ENCODE data around the gene HAND2. TPM values are rescaled to one million over a fixed set of nuclear protein-coding genes. Genes with fewer than 3 reads are reported as not detected.

The HAND2 gene
- total and polyA plus RNA-seq, 7 donors = 0.05 to 0.54 (median 0.13) TPM; not detected in 2

GRCh38 chr4:173564461-173564860 is 34.4 kb upstream of the HAND2 start:
- intact Hi-C loops (cut with DNase I) = no loop called here
- H3K9me3 ChIP-seq = no peaks in the 10 kb centered on the region

DNA sequence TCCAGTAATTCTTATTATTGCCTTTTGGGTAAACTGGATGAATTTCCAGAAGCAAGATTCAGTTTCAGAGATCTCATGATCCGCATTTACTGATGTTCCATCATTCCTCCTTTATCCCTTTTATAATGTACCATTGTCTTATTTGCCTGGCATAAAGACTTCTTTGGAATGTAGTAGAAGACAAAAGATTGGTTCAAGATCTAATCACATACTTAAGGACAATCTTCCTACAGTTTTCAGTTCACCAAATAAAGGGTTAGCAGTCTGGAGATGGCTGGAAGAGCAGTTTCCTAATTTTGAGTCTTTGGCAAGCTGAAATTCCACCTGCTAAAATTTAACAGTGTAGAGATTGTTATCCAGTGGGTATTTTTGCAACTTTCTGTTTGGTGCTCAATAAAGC is 30.9 kb upstream of the HAND2 start:
- intact Hi-C loops (cut with DNase I) = no loop called here
- 35 to 55% (median 45%) methylated on average over 1 of the region's 1 CpG for WGBS, 3 donors
- H3K27me3 ChIP-seq (ENCODE audit: insufficient read depth in 3 of 3, low read length in 2 of 3) = no peaks in the 10 kb centered on the region
- no peak for DNase-seq
- no peaks in the 10 kb centered on the region for H3K36me3 ChIP-seq (ENCODE audit: insufficient read depth in 1 of 2, low read depth in 1 of 2)
- H3K4me1 ChIP-seq = no peaks in the 10 kb centered on the region
- no peak for TF ChIP-seq CTCF (IDR thresholded peaks at IDR 0.05)
- H3K9me3 ChIP-seq = no peaks in the 10 kb centered on the region
- no peak overlapping the region for H3K27ac ChIP-seq
- no peak overlapping the region for H3K4me3 ChIP-seq
- ATAC-seq = no peak

More at GRCh38 chr4:173564461-173564860, 34.4 kb upstream of the HAND2 start:
- Histone ChIP-seq H3K36me3 (ENCODE audit: insufficient read depth in 1 of 2, low read depth in 1 of 2) (no peaks in the 10 kb centered on the region), H3K27me3 (ENCODE audit: insufficient read depth in 3 of 3, low read length in 2 of 3) (no peaks in the 10 kb centered on the region), H3K4me1 (no peaks in the 10 kb centered on the region), H3K27ac (no peak overlapping the region), H3K4me3 (no peak overlapping the region)
- TF ChIP-seq CTCF (IDR thresholded peaks at IDR 0.05) = no peak
- 88 to 90% (median 89%) methylated on average over 2 of the region's 2 CpGs for WGBS, 3 donors
- DNase-seq (no peak), ATAC-seq (no peak)

- H3K27me3 ChIP-seq (ENCODE audit: insufficient read depth in 3 of 3, low read length in 2 of 3) = peaks cover 4 to 7% (median 5%) of the 10 kb centered on the region in 3 donors
- no peak overlapping the region for H3K27ac ChIP-seq
- intact Hi-C loops (cut with DNase I) = no loop called here
- H3K36me3 ChIP-seq (ENCODE audit: insufficient read depth in 1 of 2, low read depth in 1 of 2) = no peaks in the 10 kb centered on the region
- ATAC-seq (no peak), DNase-seq (no peak)
- no peak overlapping the region for H3K4me3 ChIP-seq
- WGBS, 3 donors = 54 to 72% (median 55%) methylated on average over 2 of the region's 2 CpGs
- no peak for TF ChIP-seq CTCF (IDR thresholded peaks at IDR 0.05)
- no peaks in the 10 kb centered on the region for H3K4me1 ChIP-seq
- no peaks in the 10 kb centered on the region for H3K9me3 ChIP-seq
These were observed 26.5 kb upstream of the HAND2 start for GRCh38 chr4:173556398-173557131.

DNA sequence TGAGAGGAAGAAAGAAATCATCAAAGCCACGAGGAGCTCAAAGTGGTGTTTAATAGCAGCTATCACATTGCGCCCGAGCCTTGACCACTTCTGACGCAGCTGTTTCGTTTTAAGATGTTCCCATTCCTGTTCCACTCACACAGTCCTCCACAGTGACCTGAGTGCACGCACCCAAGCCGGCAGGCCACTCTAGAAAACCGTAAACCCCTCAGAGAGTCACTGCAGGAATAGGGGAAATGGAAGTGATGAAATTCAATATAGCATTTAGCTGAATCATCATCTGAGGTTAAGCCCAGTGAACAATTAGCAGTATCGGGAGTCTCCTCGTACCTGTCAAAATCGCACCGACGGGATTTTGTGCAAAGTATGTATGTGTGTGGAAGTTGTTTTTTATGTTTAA is 17.9 kb upstream of the HAND2 start:
- Histone ChIP-seq H3K9me3 (no peaks in the 10 kb centered on the region), H3K27me3 (ENCODE audit: insufficient read depth in 3 of 3, low read length in 2 of 3) (peaks cover 0 to 29% (median 14%) of the 10 kb centered on the region in 3 donors), H3K4me1 (no peaks in the 10 kb centered on the region), H3K4me3 (no peak overlapping the region), H3K36me3 (ENCODE audit: insufficient read depth in 1 of 2, low read depth in 1 of 2) (no peaks in the 10 kb centered on the region), H3K27ac (no peak overlapping the region)
- ATAC-seq (no peak), DNase-seq (no peak)
- WGBS, 3 donors = 33 to 39% (median 39%) methylated on average over 13 of the region's 13 CpGs
- intact Hi-C loops (cut with DNase I) = no loop called here
- no peak for TF ChIP-seq CTCF (IDR thresholded peaks at IDR 0.05)

- intact Hi-C loops (cut with DNase I) = no loop called here
- no peak for DNase-seq
- no peaks in the 10 kb centered on the region for H3K9me3 ChIP-seq
These were observed 16.7 kb upstream of the HAND2 start for GRCh38 chr4:173546776-173547175.

More at GRCh38 chr4:173546776-173547175, 16.7 kb upstream of the HAND2 start:
- 90 to 96% (median 93%) methylated on average over 2 of the region's 2 CpGs for WGBS, 3 donors
- no peak overlapping the region for H3K27ac ChIP-seq
- H3K36me3 ChIP-seq (ENCODE audit: insufficient read depth in 1 of 2, low read depth in 1 of 2) = no peaks in the 10 kb centered on the region
- ATAC-seq = no peak
- H3K4me3 ChIP-seq = no peak overlapping the region
- no peak for TF ChIP-seq CTCF (IDR thresholded peaks at IDR 0.05)
- H3K4me1 ChIP-seq = no peaks in the 10 kb centered on the region
- peaks cover 0 to 35% (median 13%) of the 10 kb centered on the region in 3 donors for H3K27me3 ChIP-seq (ENCODE audit: insufficient read depth in 3 of 3, low read length in 2 of 3)

Measured in psoas muscle (tissue), 8 donors.